ENCODE results near the gene SNAPC1. TPM values are rescaled to one million over a fixed set of nuclear protein-coding genes. Genes with fewer than 3 reads are reported as not detected.

The SNAPC1 gene
- polyA plus RNA-seq, 3 donors = 2.1 to 3.2 (median 2.9) TPM

GRCh38 chr14:61736751-61737150, 25.5 kb upstream of the SNAPC1 start:
- peaks cover 0 to 2% (median 0%) of the 10 kb centered on the region in 3 donors for H3K27me3 Mint-ChIP-seq (ENCODE audit: low read depth in 3 of 3)
- peaks cover 84 to 96% of the 10 kb centered on the region in 2 donors for H3K36me3 Mint-ChIP-seq
- peaks cover 0 to 4% (median 0%) of the 10 kb centered on the region in 7 donors for H3K9me3 Mint-ChIP-seq
- Histone ChIP-seq H3K79me2 (ENCODE audit: insufficient read depth, low read length) (peaks cover 15% of the 10 kb centered on the region), H3K4me3 (replicated peaks in 1 of 3; ENCODE audit: low read depth in 2 of 3, low read length in 3 of 3) (no peak overlapping the region), H3K27ac (ENCODE audit: low read depth in 1 of 2, low read length in 2 of 2) (no peak overlapping the region), H3K4me2 (replicated peaks; ENCODE audit: extremely low read depth, low read length, poor library complexity, severe bottlenecking) (no peak overlapping the region), H3K36me3 (replicated peaks in 1 of 2; ENCODE audit: control insufficient read depth in 1 of 2, insufficient read depth in 2 of 2, low read length in 2 of 2) (peaks cover 88 to 99% of the 10 kb centered on the region in 2 donors), H3K9ac (ENCODE audit: insufficient read depth, low read length, poor library complexity, severe bottlenecking) (no peak overlapping the region), H3K27me3 (ENCODE audit: control insufficient read depth in 2 of 2, insufficient read depth in 2 of 2, low read length in 2 of 2) (no peaks in the 10 kb centered on the region), H3K9me3 (replicated peaks in 1 of 2; ENCODE audit: control insufficient read depth in 1 of 2, insufficient read depth in 1 of 2, low read length in 2 of 2) (no peaks in the 10 kb centered on the region), H4K20me1 (ENCODE audit: insufficient read depth, low read length) (peaks cover 73% of the 10 kb centered on the region), H2AFZ (ENCODE audit: insufficient read depth, low read depth, low read length, poor library complexity, severe bottlenecking) (no peak overlapping the region), H3K4me1 (ENCODE audit: control insufficient read depth in 1 of 2, insufficient read depth in 2 of 2, low read length in 2 of 2) (peaks cover 0 to 8% of the 10 kb centered on the region in 2 donors)
- TF ChIP-seq CTCF (IDR thresholded peaks at IDR 0.05) = no peak
- DNase-seq = no peak
- WGBS (ENCODE audit: insufficient coverage) = 86% methylated on average over 1 of the region's 4 CpGs
- peak overlapping the region in 3 of 7 donors; percentile 2 to 48 (median 36) for H3K27ac Mint-ChIP-seq
- no peak overlapping the region for H3K4me3 Mint-ChIP-seq
- H3K4me1 Mint-ChIP-seq = peaks cover 4% of the 10 kb centered on the region
- intact Hi-C loops (cut with micrococcal nuclease) = no loop called here

GRCh38 chr14:61737915-61738314, 24.3 kb upstream of the SNAPC1 start:
- no peak overlapping the region for H3K4me3 Mint-ChIP-seq
- Histone ChIP-seq H3K9me3 (replicated peaks in 1 of 2; ENCODE audit: control insufficient read depth in 1 of 2, insufficient read depth in 1 of 2, low read length in 2 of 2) (no peaks in the 10 kb centered on the region), H3K36me3 (replicated peaks in 1 of 2; ENCODE audit: control insufficient read depth in 1 of 2, insufficient read depth in 2 of 2, low read length in 2 of 2) (peaks cover 87 to 99% of the 10 kb centered on the region in 2 donors), H2AFZ (ENCODE audit: insufficient read depth, low read depth, low read length, poor library complexity, severe bottlenecking) (no peak overlapping the region), H4K20me1 (ENCODE audit: insufficient read depth, low read length) (peaks cover 76% of the 10 kb centered on the region), H3K4me2 (replicated peaks; ENCODE audit: extremely low read depth, low read length, poor library complexity, severe bottlenecking) (no peak overlapping the region), H3K4me3 (replicated peaks in 1 of 3; ENCODE audit: low read depth in 2 of 3, low read length in 3 of 3) (no peak overlapping the region), H3K79me2 (ENCODE audit: insufficient read depth, low read length) (peaks cover 21% of the 10 kb centered on the region), H3K9ac (ENCODE audit: insufficient read depth, low read length, poor library complexity, severe bottlenecking) (no peak overlapping the region), H3K27me3 (ENCODE audit: control insufficient read depth in 2 of 2, insufficient read depth in 2 of 2, low read length in 2 of 2) (no peaks in the 10 kb centered on the region), H3K27ac (ENCODE audit: low read depth in 1 of 2, low read length in 2 of 2) (peak overlapping the region in 1 of 2 donors; percentile 73), H3K4me1 (ENCODE audit: control insufficient read depth in 1 of 2, insufficient read depth in 2 of 2, low read length in 2 of 2) (peaks cover 0 to 8% of the 10 kb centered on the region in 2 donors)
- H3K4me1 Mint-ChIP-seq = peaks cover 4% of the 10 kb centered on the region
- WGBS (ENCODE audit: insufficient coverage) = no CpG with 5 or more reads among the region's 5 CpGs
- TF ChIP-seq CTCF (IDR thresholded peaks at IDR 0.05) = no peak
- peaks cover 82 to 97% of the 10 kb centered on the region in 2 donors for H3K36me3 Mint-ChIP-seq
- peak; percentile 75 to 88 (median 81) for DNase-seq
- peaks cover 0 to 4% (median 0%) of the 10 kb centered on the region in 7 donors for H3K9me3 Mint-ChIP-seq
- H3K27me3 Mint-ChIP-seq (ENCODE audit: low read depth in 3 of 3) = peaks cover 0 to 2% (median 0%) of the 10 kb centered on the region in 3 donors
- intact Hi-C loops (cut with micrococcal nuclease) = no loop called here
- peak overlapping the region; percentile 76 to 90 (median 87) for H3K27ac Mint-ChIP-seq

Measured in CD14-positive monocyte (primary cell).